Measurements from ENCODE around the gene ACTG2.
"Not testable (repeated sequence)": the region's sequence is repeated elsewhere in the genome, so short reads cannot be mapped to it uniquely, and the experiment has no call there.

ACTG2 gene

DNA sequence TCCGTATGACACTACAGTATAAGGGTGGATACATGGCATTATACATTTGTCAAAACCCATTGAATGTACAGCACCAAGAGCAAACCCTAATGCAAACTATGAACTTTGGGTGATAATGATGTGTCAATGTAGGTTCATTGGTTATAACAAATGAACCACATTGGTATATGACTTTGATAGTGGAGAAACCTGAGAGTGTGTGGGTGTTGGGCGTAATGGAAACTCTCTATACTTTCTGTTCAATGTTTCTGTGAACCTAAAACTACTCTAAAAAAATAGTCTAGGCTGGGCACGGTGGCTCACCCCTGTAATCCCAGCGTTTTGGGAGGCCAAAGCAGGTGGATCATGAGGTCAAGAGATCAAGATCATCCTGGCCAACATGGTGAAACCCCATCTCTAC lies 6.5 kb upstream of the ACTG2 start:
- TF ChIP-seq, protein P1, sequence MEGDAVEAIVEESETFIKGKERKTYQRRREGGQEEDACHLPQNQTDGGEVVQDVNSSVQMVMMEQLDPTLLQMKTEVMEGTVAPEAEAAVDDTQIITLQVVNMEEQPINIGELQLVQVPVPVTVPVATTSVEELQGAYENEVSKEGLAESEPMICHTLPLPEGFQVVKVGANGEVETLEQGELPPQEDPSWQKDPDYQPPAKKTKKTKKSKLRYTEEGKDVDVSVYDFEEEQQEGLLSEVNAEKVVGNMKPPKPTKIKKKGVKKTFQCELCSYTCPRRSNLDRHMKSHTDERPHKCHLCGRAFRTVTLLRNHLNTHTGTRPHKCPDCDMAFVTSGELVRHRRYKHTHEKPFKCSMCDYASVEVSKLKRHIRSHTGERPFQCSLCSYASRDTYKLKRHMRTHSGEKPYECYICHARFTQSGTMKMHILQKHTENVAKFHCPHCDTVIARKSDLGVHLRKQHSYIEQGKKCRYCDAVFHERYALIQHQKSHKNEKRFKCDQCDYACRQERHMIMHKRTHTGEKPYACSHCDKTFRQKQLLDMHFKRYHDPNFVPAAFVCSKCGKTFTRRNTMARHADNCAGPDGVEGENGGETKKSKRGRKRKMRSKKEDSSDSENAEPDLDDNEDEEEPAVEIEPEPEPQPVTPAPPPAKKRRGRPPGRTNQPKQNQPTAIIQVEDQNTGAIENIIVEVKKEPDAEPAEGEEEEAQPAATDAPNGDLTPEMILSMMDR (IDR thresholded peaks at IDR 0.05), result no peak
- no peaks in the 10 kb centered on the region for H3K36me3 ChIP-seq (ENCODE audit: control insufficient read depth, insufficient read depth, low read length)

DNA sequence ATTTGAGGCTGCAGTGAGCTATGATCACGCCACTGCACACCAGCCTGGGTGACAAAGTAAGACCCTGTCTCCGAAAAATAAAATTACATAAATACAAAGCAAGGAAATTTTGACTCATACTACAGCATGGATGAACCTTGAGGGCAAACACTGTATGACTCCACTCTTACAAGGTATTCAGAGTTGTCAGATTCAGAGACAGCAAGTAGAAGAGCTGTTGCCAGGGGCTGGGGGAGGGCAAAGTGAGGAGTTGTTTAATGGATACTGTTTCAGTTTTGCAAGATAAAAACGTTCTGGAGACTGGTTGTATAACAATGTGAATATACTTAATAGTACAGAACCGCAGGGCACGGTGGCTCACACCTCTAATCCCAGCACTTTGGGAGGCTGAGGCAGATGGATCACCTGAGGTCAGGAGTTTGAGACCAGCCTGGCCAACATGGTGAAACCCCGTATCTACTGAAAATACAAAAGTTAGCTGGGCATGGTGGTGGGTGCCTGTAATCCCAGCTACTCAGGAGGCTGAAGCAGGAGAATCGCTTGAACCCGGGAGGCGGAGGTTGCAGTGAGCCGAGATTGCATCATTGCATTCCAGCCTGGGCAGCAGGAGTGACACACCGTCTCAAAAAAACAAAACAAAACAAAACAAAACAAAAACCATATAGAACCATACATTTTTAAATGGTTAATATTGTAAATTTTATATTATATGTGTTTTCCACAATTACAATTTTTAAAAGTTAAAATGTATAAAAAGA lies 5.0 kb upstream of the ACTG2 start:
- not testable (repeated sequence) for H3K79me2 ChIP-seq; H3K27ac ChIP-seq; H3K27me3 ChIP-seq (ENCODE audit: control insufficient read depth, insufficient read depth, low read length); H2AFZ ChIP-seq; H3K9me3 ChIP-seq (ENCODE audit: control insufficient read depth, low read length); H3K4me2 ChIP-seq (ENCODE audit: low read length); H3K4me3 ChIP-seq (ENCODE audit: low read depth, low read length); H3K9ac ChIP-seq; H3K4me1 ChIP-seq; H3K36me3 ChIP-seq (ENCODE audit: control insufficient read depth, insufficient read depth, low read length)

More for the DNA sequence above, 6.5 kb upstream of the ACTG2 start:
- Histone ChIP-seq H3K27ac (no peak overlapping the region), H3K4me1 (no peaks in the 10 kb centered on the region), H3K4me3 (ENCODE audit: low read depth, low read length) (no peak overlapping the region), H2AFZ (no peak overlapping the region), H3K9me3 (ENCODE audit: control insufficient read depth, low read length) (no peaks in the 10 kb centered on the region), H3K27me3 (ENCODE audit: control insufficient read depth, insufficient read depth, low read length) (no peaks in the 10 kb centered on the region), H3K79me2 (no peaks in the 10 kb centered on the region), H3K4me2 (ENCODE audit: low read length) (no peak overlapping the region), H3K9ac (no peak overlapping the region)

DNA sequence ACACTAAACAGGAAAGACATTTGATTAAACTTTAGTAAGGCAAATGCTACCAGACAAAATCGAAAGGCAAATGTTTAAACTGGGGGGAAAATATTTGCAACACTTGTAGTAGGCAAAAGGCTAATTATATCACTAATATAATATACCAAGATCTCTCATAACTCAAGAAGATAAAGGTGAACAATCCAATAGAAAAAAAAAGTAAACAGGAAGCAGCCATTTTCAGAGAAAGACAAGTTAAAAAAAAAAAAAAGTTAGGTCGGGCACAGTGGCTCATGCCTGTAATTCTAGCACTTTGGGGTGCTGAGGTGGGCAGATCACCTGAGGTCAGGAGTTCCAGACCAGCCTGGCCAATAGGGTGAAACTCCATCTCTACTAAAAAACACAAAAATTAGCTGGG lies 4.4 kb upstream of the ACTG2 start:
- H3K79me2 ChIP-seq, result no peaks in the 10 kb centered on the region
- H3K9me3 ChIP-seq (ENCODE audit: control insufficient read depth, low read length), result no peaks in the 10 kb centered on the region
- H3K4me1 ChIP-seq, result no peaks in the 10 kb centered on the region
- TF ChIP-seq, protein P1 (IDR thresholded peaks at IDR 0.05), result no peak
- no peak overlapping the region for H3K9ac ChIP-seq
- no peaks in the 10 kb centered on the region for H3K36me3 ChIP-seq (ENCODE audit: control insufficient read depth, insufficient read depth, low read length)
- no peak overlapping the region for H2AFZ ChIP-seq
- no peaks in the 10 kb centered on the region for H3K27me3 ChIP-seq (ENCODE audit: control insufficient read depth, insufficient read depth, low read length)
- no peak overlapping the region for H3K4me3 ChIP-seq (ENCODE audit: low read depth, low read length)
- H3K27ac ChIP-seq, result no peak overlapping the region
- H3K4me2 ChIP-seq (ENCODE audit: low read length), result no peak overlapping the region

DNA sequence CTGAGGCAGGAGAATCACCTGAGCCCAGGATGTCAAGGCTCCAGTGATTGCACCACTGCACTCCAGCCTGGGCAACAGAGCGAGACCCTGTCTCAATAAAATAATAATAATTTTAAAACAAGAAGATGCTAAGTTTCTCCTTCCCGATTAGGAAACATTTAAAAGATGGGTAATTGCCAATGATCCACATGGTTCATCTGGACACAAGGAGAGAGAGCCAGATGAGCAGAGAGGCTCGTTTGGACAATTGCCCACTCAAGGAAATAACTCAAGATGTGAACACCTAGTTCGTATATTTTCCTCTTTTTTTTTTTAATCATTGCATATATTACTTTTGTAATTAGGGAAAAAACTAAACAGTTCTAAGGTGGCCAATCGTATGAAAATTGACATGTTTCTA lies 3.6 kb upstream of the ACTG2 start:
- Histone ChIP-seq H3K4me1 (no peaks in the 10 kb centered on the region), H3K79me2 (no peaks in the 10 kb centered on the region), H3K36me3 (ENCODE audit: control insufficient read depth, insufficient read depth, low read length) (no peaks in the 10 kb centered on the region), H3K9ac (no peak overlapping the region), H3K9me3 (ENCODE audit: control insufficient read depth, low read length) (no peaks in the 10 kb centered on the region), H3K4me3 (ENCODE audit: low read depth, low read length) (no peak overlapping the region), H2AFZ (no peak overlapping the region), H3K4me2 (ENCODE audit: low read length) (no peak overlapping the region), H3K27me3 (ENCODE audit: control insufficient read depth, insufficient read depth, low read length) (no peaks in the 10 kb centered on the region), H3K27ac (no peak overlapping the region)
- TF ChIP-seq, protein P1 (IDR thresholded peaks at IDR 0.05), result no peak

DNA sequence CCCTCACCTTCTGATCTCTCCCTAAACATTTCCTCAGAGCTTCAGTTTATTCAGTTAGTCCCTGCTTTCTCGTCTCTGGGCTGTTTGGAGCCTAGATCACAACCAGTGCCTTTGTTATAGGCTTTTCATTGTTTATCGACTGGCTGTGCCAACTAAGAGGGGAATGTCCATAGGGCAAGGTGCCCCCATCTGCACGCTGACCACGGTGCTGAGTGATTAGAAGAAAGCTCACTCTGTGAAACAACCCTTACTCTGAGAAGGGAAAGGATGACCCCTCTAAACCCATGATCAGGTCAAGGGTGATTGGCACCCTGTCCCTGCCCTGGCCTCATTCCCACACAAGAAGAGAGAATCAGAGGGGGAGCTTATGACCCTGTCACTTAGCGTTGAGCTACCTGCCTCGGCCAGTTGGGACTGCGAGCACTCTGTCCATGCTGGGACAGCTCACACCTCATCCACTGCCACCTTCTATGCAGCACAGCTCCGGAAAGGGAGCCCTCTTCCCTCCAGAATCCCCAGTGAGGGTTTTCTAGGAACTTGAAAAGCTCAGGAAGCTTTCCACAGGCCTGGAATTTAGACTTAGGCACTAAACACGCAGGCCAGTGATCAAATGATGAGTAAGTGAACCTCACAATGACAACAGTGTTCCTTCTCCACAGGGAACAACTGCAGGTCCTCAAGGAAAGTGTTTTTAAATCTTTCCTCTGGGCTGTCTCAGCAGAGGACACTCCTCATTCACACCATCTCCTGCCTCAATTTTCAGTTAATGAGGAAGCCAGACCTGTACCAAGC lies 2.3 kb upstream of the ACTG2 start:
- no peak overlapping the region for H3K4me2 ChIP-seq (ENCODE audit: low read length)
- H3K27ac ChIP-seq, result no peak overlapping the region
- H3K9ac ChIP-seq, result no peak overlapping the region

More for the DNA sequence above, 2.3 kb upstream of the ACTG2 start:
- no peaks in the 10 kb centered on the region for H3K9me3 ChIP-seq (ENCODE audit: control insufficient read depth, low read length)
- no peaks in the 10 kb centered on the region for H3K79me2 ChIP-seq
- TF ChIP-seq, protein P1 (IDR thresholded peaks at IDR 0.05), result no peak
- H3K36me3 ChIP-seq (ENCODE audit: control insufficient read depth, insufficient read depth, low read length), result no peaks in the 10 kb centered on the region
- no peaks in the 10 kb centered on the region for H3K27me3 ChIP-seq (ENCODE audit: control insufficient read depth, insufficient read depth, low read length)
- no peak overlapping the region for H3K4me3 ChIP-seq (ENCODE audit: low read depth, low read length)
- no peaks in the 10 kb centered on the region for H3K4me1 ChIP-seq
- no peak overlapping the region for H2AFZ ChIP-seq

Measured in parathyroid adenoma (tissue), 2 donors.